ENCODE data around the gene F12. TPM values are rescaled to one million over a fixed set of nuclear protein-coding genes. Genes with fewer than 3 reads are reported as not detected.
A peak's percentile ranks its signal among the peaks of the same experiment; 100 is the strongest.

Gene F12
- 10 to 100 TPM in 1 of 4 donors, 1 to 10 TPM in 3; 2.3 to 18.4 (median 7.1) TPM for total RNA-seq

DNA sequence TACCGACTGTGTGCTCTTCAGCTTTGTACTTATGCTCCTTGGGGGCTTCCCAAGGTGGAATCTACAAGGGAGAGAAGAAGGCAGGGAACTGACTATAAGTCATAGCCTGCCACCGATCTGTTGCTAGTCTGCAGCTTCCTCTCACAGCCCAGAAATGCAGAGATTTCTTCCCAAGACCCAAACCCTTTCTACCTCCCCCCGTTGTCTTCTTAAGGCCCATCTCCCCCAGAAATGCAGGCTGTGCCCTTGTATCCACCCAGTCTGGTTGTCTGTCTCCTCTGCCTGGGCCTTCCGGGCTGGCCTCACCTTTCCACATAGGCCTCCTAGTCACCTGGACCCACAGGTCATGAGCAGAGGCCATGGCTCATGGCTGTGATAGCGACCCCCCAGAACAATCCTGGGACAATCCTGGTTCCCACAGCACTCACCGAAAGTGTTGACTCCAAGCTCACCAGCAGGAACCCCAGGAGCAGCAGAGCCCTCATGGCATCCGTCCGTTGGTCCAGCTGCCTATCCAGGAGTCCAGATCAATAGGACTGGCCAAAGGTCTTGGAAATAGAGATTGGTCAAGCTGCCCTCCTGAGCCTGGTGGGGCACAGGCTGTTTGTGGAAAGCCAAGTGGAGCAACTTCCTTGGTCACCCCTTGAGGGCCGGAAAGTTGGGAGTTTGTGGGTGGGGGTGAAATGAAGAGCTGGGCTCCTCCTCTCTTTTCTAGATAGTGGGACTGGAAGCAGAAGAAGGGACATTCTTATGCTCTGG is at the start of gene F12:
TSS of gene F12 (minus strand) at position 522 of the 759 bp plus-strand sequence. CDS start at position 485, 37 bp downstream.
- WGBS = 94% methylated on average over 8 of the region's 9 CpGs
- no peak for DNase-seq (ENCODE audit: low spot score in 2 of 2)
- no peaks in the 10 kb centered on the region for H3K9me3 ChIP-seq
- TF ChIP-seq POLR2AphosphoS5 (IDR thresholded peaks at IDR 0.05) (no peak), POLR2A (IDR thresholded peaks at IDR 0.05) (no peak), EP300 (IDR thresholded peaks at IDR 0.05) (no peak)
- TF ChIP-seq, protein P1, sequence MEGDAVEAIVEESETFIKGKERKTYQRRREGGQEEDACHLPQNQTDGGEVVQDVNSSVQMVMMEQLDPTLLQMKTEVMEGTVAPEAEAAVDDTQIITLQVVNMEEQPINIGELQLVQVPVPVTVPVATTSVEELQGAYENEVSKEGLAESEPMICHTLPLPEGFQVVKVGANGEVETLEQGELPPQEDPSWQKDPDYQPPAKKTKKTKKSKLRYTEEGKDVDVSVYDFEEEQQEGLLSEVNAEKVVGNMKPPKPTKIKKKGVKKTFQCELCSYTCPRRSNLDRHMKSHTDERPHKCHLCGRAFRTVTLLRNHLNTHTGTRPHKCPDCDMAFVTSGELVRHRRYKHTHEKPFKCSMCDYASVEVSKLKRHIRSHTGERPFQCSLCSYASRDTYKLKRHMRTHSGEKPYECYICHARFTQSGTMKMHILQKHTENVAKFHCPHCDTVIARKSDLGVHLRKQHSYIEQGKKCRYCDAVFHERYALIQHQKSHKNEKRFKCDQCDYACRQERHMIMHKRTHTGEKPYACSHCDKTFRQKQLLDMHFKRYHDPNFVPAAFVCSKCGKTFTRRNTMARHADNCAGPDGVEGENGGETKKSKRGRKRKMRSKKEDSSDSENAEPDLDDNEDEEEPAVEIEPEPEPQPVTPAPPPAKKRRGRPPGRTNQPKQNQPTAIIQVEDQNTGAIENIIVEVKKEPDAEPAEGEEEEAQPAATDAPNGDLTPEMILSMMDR (IDR thresholded peaks at IDR 0.05) = no peak
- no peaks in the 10 kb centered on the region for H3K36me3 ChIP-seq
- H3K4me1 ChIP-seq = peaks cover 7% of the 10 kb centered on the region
- H3K27me3 ChIP-seq = no peaks in the 10 kb centered on the region
- no peak within 1 kb of the TSS for H3K27ac ChIP-seq
- no peak within 1 kb of the TSS for H3K4me3 ChIP-seq

DNA sequence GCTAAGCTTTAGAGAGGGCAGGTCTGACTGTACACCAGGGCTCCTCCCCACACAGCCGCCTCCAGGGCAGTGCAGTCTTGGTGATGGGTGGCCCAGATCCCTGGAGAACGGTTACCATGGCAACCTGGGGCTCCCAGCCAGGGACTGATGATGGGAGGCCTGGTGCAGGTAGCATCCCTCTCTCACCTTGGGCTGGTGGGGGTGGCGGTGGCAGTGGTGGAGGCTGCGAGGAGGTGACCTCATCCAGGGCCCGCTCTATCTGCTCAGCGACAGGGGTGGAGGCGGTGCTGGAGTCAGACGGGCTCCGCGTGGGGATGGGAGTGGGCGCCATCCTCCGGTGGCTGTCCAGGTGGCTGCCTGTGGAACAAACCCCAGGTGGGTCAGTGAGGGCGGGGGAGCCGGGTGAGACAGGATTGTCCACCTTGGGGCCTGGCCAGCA is 49.6 kb upstream of the F12 start:
- TF ChIP-seq POLR2AphosphoS5 (IDR thresholded peaks at IDR 0.05) (no peak), EP300 (IDR thresholded peaks at IDR 0.05) (no peak), POLR2A (IDR thresholded peaks at IDR 0.05) (no peak)
- TF ChIP-seq, protein P1 (IDR thresholded peaks at IDR 0.05) = no peak
- peaks cover 33% of the 10 kb centered on the region for H3K4me1 ChIP-seq
- no peaks in the 10 kb centered on the region for H3K27me3 ChIP-seq
- no peak for DNase-seq (ENCODE audit: low spot score in 2 of 2)
- 74% methylated on average over 9 of the region's 14 CpGs for WGBS
- H3K4me3 ChIP-seq = no peak overlapping the region
- H3K36me3 ChIP-seq = peaks cover 24% of the 10 kb centered on the region
- H3K9me3 ChIP-seq = no peaks in the 10 kb centered on the region
- no peak overlapping the region for H3K27ac ChIP-seq

DNA sequence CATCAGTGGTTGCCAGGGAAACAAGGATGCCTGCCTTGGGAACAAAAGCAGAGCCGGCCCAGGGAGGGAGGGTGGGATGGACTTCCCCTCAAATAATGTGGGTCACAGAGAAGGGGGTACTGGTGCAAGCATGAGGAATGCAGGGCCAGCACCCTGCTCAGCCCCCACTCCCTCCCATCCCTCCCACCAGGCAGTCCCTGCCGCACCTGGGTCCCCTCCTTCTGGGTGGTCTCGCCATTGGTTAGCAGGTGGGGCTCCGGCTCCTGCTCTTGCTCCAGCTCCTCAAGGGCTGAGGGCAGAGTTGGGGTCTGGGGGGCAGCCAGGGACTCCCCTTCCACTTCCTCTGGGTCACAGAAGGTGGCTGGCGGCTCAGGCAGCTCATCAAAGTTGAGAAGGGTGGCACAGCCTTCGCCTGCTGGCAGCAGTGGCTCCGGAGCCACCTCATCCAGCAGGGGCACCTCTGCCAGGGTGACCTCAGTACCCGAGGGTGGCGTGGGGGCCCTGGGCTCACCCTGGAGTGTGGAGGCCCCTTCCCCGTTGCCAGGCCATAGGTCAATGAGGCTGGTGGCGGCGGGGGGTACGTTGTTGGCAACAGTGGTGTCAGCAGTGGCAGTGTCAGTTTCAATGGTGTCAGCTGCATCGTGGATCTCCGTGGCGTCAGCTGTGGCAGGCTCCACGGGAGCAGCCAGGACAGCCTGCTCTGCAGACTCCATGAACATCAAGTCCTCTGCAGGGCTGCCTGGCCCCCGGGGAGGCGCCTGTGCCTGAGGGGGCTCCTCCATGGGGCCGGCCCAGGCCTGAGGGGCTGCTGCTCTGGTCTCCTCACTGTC is 48.7 kb upstream of the F12 start:
- WGBS = 79% methylated on average over 5 of the region's 20 CpGs
- Histone ChIP-seq H3K27ac (peak overlapping the region; percentile 8), H3K27me3 (no peaks in the 10 kb centered on the region), H3K4me3 (no peak overlapping the region), H3K36me3 (peaks cover 24% of the 10 kb centered on the region), H3K4me1 (peaks cover 41% of the 10 kb centered on the region), H3K9me3 (no peaks in the 10 kb centered on the region)
- TF ChIP-seq POLR2AphosphoS5 (IDR thresholded peaks at IDR 0.05) = no peak
- TF ChIP-seq POLR2A (IDR thresholded peaks at IDR 0.05) = no peak
- no peak for TF ChIP-seq EP300 (IDR thresholded peaks at IDR 0.05)
- TF ChIP-seq, protein P1 (IDR thresholded peaks at IDR 0.05) = no peak
- DNase-seq (ENCODE audit: low spot score in 2 of 2) = peak in 1 of 2 donors; percentile 78

DNA sequence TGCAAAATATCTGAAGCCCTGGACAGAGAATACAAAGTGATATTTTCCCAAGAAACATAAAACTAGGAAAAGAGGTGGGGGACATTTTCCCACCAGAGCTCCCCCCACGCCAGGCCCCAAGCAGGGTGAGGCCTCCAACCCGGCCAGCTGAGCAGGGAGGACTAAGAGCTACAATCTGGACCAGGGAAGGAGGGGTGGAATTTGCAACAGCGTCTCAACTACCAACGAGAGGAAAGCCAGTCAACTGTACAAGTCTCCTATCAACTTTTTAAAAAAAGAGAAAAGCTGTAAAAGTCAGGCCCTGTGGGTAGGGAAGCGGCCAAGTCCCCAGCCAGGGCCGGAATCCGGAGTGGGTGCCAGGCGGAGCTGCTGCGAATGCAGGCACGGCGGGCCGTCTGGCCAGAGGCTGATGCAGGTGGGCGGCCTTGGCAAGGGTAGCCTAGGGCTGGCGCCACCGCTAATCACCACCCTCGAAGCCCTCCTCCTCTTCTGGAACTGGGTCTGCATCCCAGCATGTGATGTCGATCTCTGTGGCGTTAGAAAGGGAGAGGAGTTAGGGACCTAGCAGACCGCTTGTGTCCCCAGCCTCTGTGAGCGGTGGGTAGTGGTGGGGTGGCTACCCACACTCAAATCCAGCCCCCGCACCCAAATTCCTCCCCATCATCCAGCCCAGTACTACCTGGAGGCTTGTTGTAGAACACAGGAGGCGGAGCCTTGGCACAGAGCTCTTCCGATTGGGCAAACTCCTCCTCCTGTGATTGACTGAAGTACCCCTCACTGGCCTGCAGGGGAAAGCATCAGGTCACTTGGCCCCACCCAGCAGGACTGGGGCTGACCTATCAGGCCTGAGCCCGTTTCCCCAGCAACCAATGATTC is 47.9 kb upstream of the F12 start:
- H3K4me3 ChIP-seq = no peak overlapping the region

More for the DNA sequence above, 47.9 kb upstream of the F12 start:
- Histone ChIP-seq H3K4me1 (peaks cover 48% of the 10 kb centered on the region), H3K36me3 (peaks cover 24% of the 10 kb centered on the region), H3K27ac (no peak overlapping the region), H3K9me3 (no peaks in the 10 kb centered on the region), H3K27me3 (no peaks in the 10 kb centered on the region)
- WGBS = 66% methylated on average over 24 of the region's 24 CpGs
- TF ChIP-seq, protein P1 (IDR thresholded peaks at IDR 0.05) = peak; percentile 64 to 77
- TF ChIP-seq EP300 (IDR thresholded peaks at IDR 0.05) (no peak), POLR2A (IDR thresholded peaks at IDR 0.05) (no peak), POLR2AphosphoS5 (IDR thresholded peaks at IDR 0.05) (no peak)
- no peak for DNase-seq (ENCODE audit: low spot score in 2 of 2)
